T47D (cell line): ENCODE results near the gene WNT9A.

Experiments used
- DNase-seq, 2 experiments: peaks; one replicate each; pipeline versions ENCODE4 v3.0.0 to v3.0.0-alpha.2; 2011 to 2012; ENCODE audit warnings: low read depth in 1 of 2, low spot score in 1 of 2
- JUND ChIP-seq: IDR thresholded peaks from 2 replicates; pipeline ENCODE4 v1.6.1; 2012; ENCODE audit warnings: low read depth
- in situ Hi-C: cut with HindIII; loops from 2 replicates; pipeline ENCODE4 v1.10.0; 2016; ENCODE audit warnings: low sequenced_read_pairs, low pct_unique_long_range_greater_than_20kb

The WNT9A gene

GRCh38 chr1:227927971-227928741 is 19.6 kb downstream of the WNT9A start:
- TF ChIP-seq JUND, result no peak
- DNase-seq, result no peak
- in situ Hi-C loops, result no loop called here

- no peak for DNase-seq
- in situ Hi-C loops, result no loop called here
- TF ChIP-seq JUND, result no peak
These were observed 20.5 kb downstream of the WNT9A start for GRCh38 chr1:227926896-227927885.

- no peak for TF ChIP-seq JUND
- no peak for DNase-seq
- in situ Hi-C loops, result no loop called here
These were observed 21.4 kb downstream of the WNT9A start for GRCh38 chr1:227926216-227926791.

- no peak for TF ChIP-seq JUND
- DNase-seq, result no peak
- in situ Hi-C loops, result no loop called here
These were observed 22.0 kb downstream of the WNT9A start for GRCh38 chr1:227925582-227926198.

GRCh38 chr1:227924833-227925574 is 22.7 kb downstream of the WNT9A start:
- no peak for TF ChIP-seq JUND
- in situ Hi-C loops, result no loop called here
- DNase-seq, result no peak

GRCh38 chr1:227924168-227924832 is 23.4 kb downstream of the WNT9A start:
- in situ Hi-C loops, result no loop called here
- DNase-seq, result no peak
- TF ChIP-seq JUND, result no peak

- no peak for TF ChIP-seq JUND
- DNase-seq, result no peak
- in situ Hi-C loops, result no loop called here
These were observed 24.2 kb downstream of the WNT9A start for GRCh38 chr1:227923353-227924167.

GRCh38 chr1:227922501-227923352 is 25.0 kb downstream of the WNT9A start:
- no peak for DNase-seq
- no peak for TF ChIP-seq JUND
- in situ Hi-C loops, result no loop called here

GRCh38 chr1:227921461-227922185 is 26.1 kb downstream of the WNT9A start:
- DNase-seq, result no peak
- in situ Hi-C loops, result no loop called here
- TF ChIP-seq JUND, result no peak
